Stimulated activated CD8-positive, alpha-beta memory T cell treated with anti-CD3 and anti-CD28 coated beads, Interleukin-7, amount 100 ng/mL, for 24 hours (primary cell): Measurements from ENCODE around the gene DRC7.
"Not testable (repeated sequence)": the region's sequence is repeated elsewhere in the genome, so short reads cannot be mapped to it uniquely, and the experiment has no call there.

ENCODE experiments used
- DNase-seq: peaks from one replicate; pipeline ENCODE4 v3.0.0-alpha.2; 2020; ENCODE audit warnings: low read depth

The DRC7 gene

GRCh38 chr16:57660715-57661463, 33.7 kb upstream of the DRC7 start:
- DNase-seq, result no peak

- DNase-seq, result no peak
These were observed 33.1 kb upstream of the DRC7 start for GRCh38 chr16:57661510-57661909.

- no peak for DNase-seq
These were observed 32.4 kb upstream of the DRC7 start for GRCh38 chr16:57661936-57662906.

- DNase-seq, result no peak
These were observed 31.2 kb upstream of the DRC7 start for GRCh38 chr16:57663436-57663835.

- no peak for DNase-seq
These were observed 30.5 kb upstream of the DRC7 start for GRCh38 chr16:57663917-57664661.

- no peak for DNase-seq
These were observed 30.0 kb upstream of the DRC7 start for GRCh38 chr16:57664662-57665025.

GRCh38 chr16:57665541-57665940, 29.1 kb upstream of the DRC7 start:
- no peak for DNase-seq

GRCh38 chr16:57666353-57667047, 28.1 kb upstream of the DRC7 start:
- no peak for DNase-seq

GRCh38 chr16:57667048-57667525, 27.5 kb upstream of the DRC7 start:
- no peak for DNase-seq

GRCh38 chr16:57667526-57668262, 26.9 kb upstream of the DRC7 start:
- DNase-seq, result no peak

GRCh38 chr16:57668263-57668571, 26.4 kb upstream of the DRC7 start, which contains the start of gene ADGRG3:
TSS of gene ADGRG3 (plus strand) at chr16:57668306. CDS start at chr16:57668348, 42 bp downstream.
- no peak for DNase-seq

- no peak for DNase-seq
These were observed 25.8 kb upstream of the DRC7 start for GRCh38 chr16:57668630-57669475.

- DNase-seq, result no peak
These were observed 25.0 kb upstream of the DRC7 start for GRCh38 chr16:57669476-57670162.

- DNase-seq, result no peak
These were observed 24.4 kb upstream of the DRC7 start for GRCh38 chr16:57670196-57670595.

GRCh38 chr16:57671451-57671850, 23.2 kb upstream of the DRC7 start:
- DNase-seq, result not testable (repeated sequence)

GRCh38 chr16:57672416-57672815, 22.2 kb upstream of the DRC7 start:
- no peak for DNase-seq

- no peak for DNase-seq
These were observed 21.8 kb upstream of the DRC7 start for GRCh38 chr16:57672824-57673223.

- DNase-seq, result no peak
These were observed 18.7 kb upstream of the DRC7 start for GRCh38 chr16:57675741-57676551.
